ENCODE data around the gene ZNF445.

ZNF445 gene

DNA sequence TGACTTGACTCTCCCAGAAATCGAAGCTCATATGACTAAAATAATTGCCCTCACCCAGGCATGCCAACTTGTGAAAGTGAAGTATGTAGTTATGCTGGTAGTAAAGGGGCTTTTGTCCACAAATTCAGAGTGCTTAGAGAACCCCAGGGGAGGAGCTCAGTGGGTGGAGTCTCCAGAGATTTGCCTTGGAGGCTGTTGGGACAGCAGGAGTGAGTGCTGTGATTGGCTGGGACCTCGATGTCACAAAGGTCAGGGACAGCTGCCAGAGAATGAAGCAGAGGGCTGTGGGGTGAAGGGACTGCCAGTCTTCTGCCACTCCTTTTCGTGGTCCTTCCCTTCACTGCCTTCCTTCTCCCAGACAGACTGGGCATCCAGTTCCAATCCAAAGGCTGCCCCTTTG, 49.8 kb downstream of the ZNF445 start:
- no peaks in the 10 kb centered on the region for H4K20me1 ChIP-seq (ENCODE audit: insufficient read depth, low read length)
- no peaks in the 10 kb centered on the region for H3K9me3 ChIP-seq (ENCODE audit: low read length)
- no peaks in the 10 kb centered on the region for H3F3A ChIP-seq (ENCODE audit: insufficient read depth, low read length)
- H3K27ac ChIP-seq (ENCODE audit: low read depth, low read length, poor library complexity, severe bottlenecking) = no peak overlapping the region
- H2AFZ ChIP-seq (ENCODE audit: low read length) = no peak overlapping the region
- no peak for TF ChIP-seq EZH2 (IDR thresholded peaks at IDR 0.05; ENCODE audit: borderline replicate concordance, low read length)
- TF ChIP-seq, protein P1, sequence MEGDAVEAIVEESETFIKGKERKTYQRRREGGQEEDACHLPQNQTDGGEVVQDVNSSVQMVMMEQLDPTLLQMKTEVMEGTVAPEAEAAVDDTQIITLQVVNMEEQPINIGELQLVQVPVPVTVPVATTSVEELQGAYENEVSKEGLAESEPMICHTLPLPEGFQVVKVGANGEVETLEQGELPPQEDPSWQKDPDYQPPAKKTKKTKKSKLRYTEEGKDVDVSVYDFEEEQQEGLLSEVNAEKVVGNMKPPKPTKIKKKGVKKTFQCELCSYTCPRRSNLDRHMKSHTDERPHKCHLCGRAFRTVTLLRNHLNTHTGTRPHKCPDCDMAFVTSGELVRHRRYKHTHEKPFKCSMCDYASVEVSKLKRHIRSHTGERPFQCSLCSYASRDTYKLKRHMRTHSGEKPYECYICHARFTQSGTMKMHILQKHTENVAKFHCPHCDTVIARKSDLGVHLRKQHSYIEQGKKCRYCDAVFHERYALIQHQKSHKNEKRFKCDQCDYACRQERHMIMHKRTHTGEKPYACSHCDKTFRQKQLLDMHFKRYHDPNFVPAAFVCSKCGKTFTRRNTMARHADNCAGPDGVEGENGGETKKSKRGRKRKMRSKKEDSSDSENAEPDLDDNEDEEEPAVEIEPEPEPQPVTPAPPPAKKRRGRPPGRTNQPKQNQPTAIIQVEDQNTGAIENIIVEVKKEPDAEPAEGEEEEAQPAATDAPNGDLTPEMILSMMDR (IDR thresholded peaks at IDR 0.05; ENCODE audit: low read length) = no peak
- no peak overlapping the region for H3K4me2 ChIP-seq (ENCODE audit: low read length)
- no peak overlapping the region for H3K4me3 ChIP-seq (ENCODE audit: low read depth, low read length, poor library complexity, severe bottlenecking)
- no peaks in the 10 kb centered on the region for H3K4me1 ChIP-seq (ENCODE audit: insufficient read depth, low read length, severe bottlenecking)
- H3K9me2 ChIP-seq (ENCODE audit: low read depth, low read length) = no peaks in the 10 kb centered on the region
- no peaks in the 10 kb centered on the region for H3K36me3 ChIP-seq (ENCODE audit: insufficient read depth, low read length)
- H3K79me2 ChIP-seq (ENCODE audit: insufficient read depth, low read length) = no peaks in the 10 kb centered on the region
- no peaks in the 10 kb centered on the region; the same call in 1 of the 2 replicates for H3K27me3 ChIP-seq (ENCODE audit: insufficient read depth, low read length)
- no peak overlapping the region for H3K9ac ChIP-seq (ENCODE audit: low read length)

DNA sequence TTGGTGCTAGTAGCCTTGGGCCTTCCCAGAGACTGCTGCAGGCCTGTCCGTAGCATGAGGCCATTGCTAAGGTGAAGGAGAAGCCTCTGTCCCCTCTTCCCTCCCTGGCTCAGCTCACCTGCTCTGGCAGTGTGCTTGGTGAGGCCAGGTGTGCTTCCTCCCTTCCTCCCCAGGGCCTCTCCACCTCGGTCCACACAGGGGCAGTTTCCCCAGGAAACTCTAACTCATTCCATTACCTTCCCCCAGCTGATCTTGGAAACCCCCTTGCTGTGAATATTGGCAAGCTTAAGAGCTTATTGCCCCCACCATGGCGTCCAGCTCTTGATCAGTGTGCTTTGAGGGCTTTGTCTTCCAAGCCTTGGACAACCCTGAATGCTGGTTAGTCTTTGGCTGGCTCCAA, 52.7 kb downstream of the ZNF445 start:
- no peaks in the 10 kb centered on the region; the same call in 1 of the 2 replicates for H3K27me3 ChIP-seq (ENCODE audit: insufficient read depth, low read length)

DNA sequence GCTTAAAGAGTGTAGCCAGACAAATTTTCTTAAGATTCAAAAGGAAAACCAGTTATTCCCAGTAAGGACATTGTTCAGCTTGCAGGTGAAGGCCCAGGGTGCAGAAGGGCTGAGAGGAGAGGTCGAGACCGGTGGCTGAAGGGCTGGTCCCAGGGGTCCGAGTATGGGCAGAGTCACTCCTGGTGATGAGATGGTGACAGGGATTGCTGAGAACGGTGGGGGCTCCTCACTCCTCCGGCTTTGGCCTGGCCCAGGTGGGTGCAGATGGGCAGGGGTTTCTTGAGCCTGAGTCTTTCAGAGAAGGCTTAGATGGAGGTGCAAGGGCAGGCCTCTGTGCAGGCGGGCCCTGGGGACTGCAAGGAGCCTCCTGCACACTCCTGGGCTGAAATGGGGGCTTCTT, 56.2 kb downstream of the ZNF445 start:
- Histone ChIP-seq H3K4me2 (ENCODE audit: low read length) (no peak overlapping the region), H3K4me3 (ENCODE audit: low read depth, low read length, poor library complexity, severe bottlenecking) (no peak overlapping the region), H3K9me3 (ENCODE audit: low read length) (no peaks in the 10 kb centered on the region), H3K79me2 (ENCODE audit: insufficient read depth, low read length) (no peaks in the 10 kb centered on the region), H3K36me3 (ENCODE audit: insufficient read depth, low read length) (no peaks in the 10 kb centered on the region), H3K9me2 (ENCODE audit: low read depth, low read length) (no peaks in the 10 kb centered on the region), H3K9ac (ENCODE audit: low read length) (no peak overlapping the region), H2AFZ (ENCODE audit: low read length) (no peak overlapping the region), H3K4me1 (ENCODE audit: insufficient read depth, low read length, severe bottlenecking) (no peaks in the 10 kb centered on the region), H3K27me3 (ENCODE audit: insufficient read depth, low read length) (no peaks in the 10 kb centered on the region), H4K20me1 (ENCODE audit: insufficient read depth, low read length) (no peaks in the 10 kb centered on the region), H3K27ac (ENCODE audit: low read depth, low read length, poor library complexity, severe bottlenecking) (no peak overlapping the region), H3F3A (ENCODE audit: insufficient read depth, low read length) (no peaks in the 10 kb centered on the region)
- TF ChIP-seq EZH2 (IDR thresholded peaks at IDR 0.05; ENCODE audit: borderline replicate concordance, low read length) = no peak
- TF ChIP-seq, protein P1 (IDR thresholded peaks at IDR 0.05; ENCODE audit: low read length) = no peak

More for the DNA sequence above, 52.7 kb downstream of the ZNF445 start:
- no peaks in the 10 kb centered on the region for H3K79me2 ChIP-seq (ENCODE audit: insufficient read depth, low read length)
- no peaks in the 10 kb centered on the region for H4K20me1 ChIP-seq (ENCODE audit: insufficient read depth, low read length)
- no peaks in the 10 kb centered on the region for H3F3A ChIP-seq (ENCODE audit: insufficient read depth, low read length)
- no peaks in the 10 kb centered on the region for H3K9me3 ChIP-seq (ENCODE audit: low read length)
- H3K27ac ChIP-seq (ENCODE audit: low read depth, low read length, poor library complexity, severe bottlenecking) = no peak overlapping the region
- H3K9me2 ChIP-seq (ENCODE audit: low read depth, low read length) = no peaks in the 10 kb centered on the region
- no peak overlapping the region for H3K4me2 ChIP-seq (ENCODE audit: low read length)
- TF ChIP-seq, protein P1 (IDR thresholded peaks at IDR 0.05; ENCODE audit: low read length) = no peak
- no peak for TF ChIP-seq EZH2 (IDR thresholded peaks at IDR 0.05; ENCODE audit: borderline replicate concordance, low read length)
- H3K4me3 ChIP-seq (ENCODE audit: low read depth, low read length, poor library complexity, severe bottlenecking) = no peak overlapping the region
- no peaks in the 10 kb centered on the region for H3K36me3 ChIP-seq (ENCODE audit: insufficient read depth, low read length)
- H3K9ac ChIP-seq (ENCODE audit: low read length) = no peak overlapping the region
- no peaks in the 10 kb centered on the region for H3K4me1 ChIP-seq (ENCODE audit: insufficient read depth, low read length, severe bottlenecking)
- no peak overlapping the region for H2AFZ ChIP-seq (ENCODE audit: low read length)

All from OCI-LY1 (cell line).